ENCODE results near the gene NLRP6.
A peak's percentile ranks its signal among the peaks of the same experiment; 100 is the strongest.
"Not testable (repeated sequence)": the region's sequence is repeated elsewhere in the genome, so short reads cannot be mapped to it uniquely, and the experiment has no call there.

The NLRP6 gene

GRCh38 chr11:281486-282161, 3.4 kb downstream of the NLRP6 start:
- no peak for DNase-seq (ENCODE audit: low read depth, low spot score)

GRCh38 chr11:282171-282570, 4.0 kb downstream of the NLRP6 start:
- no peak for DNase-seq (ENCODE audit: low read depth, low spot score)

GRCh38 chr11:282630-283360, 4.6 kb downstream of the NLRP6 start:
- DNase-seq (ENCODE audit: low read depth, low spot score): no peak

- no peak for DNase-seq (ENCODE audit: low read depth, low spot score)
These were observed 5.3 kb downstream of the NLRP6 start for GRCh38 chr11:283405-284104.

GRCh38 chr11:284105-285020, 6.2 kb downstream of the NLRP6 start:
- DNase-seq (ENCODE audit: low read depth, low spot score): no peak

GRCh38 chr11:285021-285893, 7.0 kb downstream of the NLRP6 start:
- DNase-seq (ENCODE audit: low read depth, low spot score): no peak

GRCh38 chr11:285894-286220, 7.7 kb downstream of the NLRP6 start:
- no peak for DNase-seq (ENCODE audit: low read depth, low spot score)

- not testable (repeated sequence) for DNase-seq (ENCODE audit: low read depth, low spot score)
These were observed 9.0 kb downstream of the NLRP6 start for GRCh38 chr11:286977-287820.

GRCh38 chr11:287821-288477, 9.7 kb downstream of the NLRP6 start:
- no peak for DNase-seq (ENCODE audit: low read depth, low spot score)

- peak; percentile 73 for DNase-seq (ENCODE audit: low read depth, low spot score)
These were observed 10.5 kb downstream of the NLRP6 start, which contains the start of gene PGGHG for GRCh38 chr11:288478-289397. Gene PGGHG, plus strand, starts transcription at chr11:289126. Its CDS starts 691 bp downstream, at chr11:289817.

- no peak for DNase-seq (ENCODE audit: low read depth, low spot score)
These were observed 11.1 kb downstream of the NLRP6 start for GRCh38 chr11:289398-289711.

GRCh38 chr11:289712-290620, 11.8 kb downstream of the NLRP6 start:
- DNase-seq (ENCODE audit: low read depth, low spot score): no peak

GRCh38 chr11:290621-291231, 12.5 kb downstream of the NLRP6 start:
- no peak for DNase-seq (ENCODE audit: low read depth, low spot score)

GRCh38 chr11:291281-292210, 13.3 kb downstream of the NLRP6 start:
- DNase-seq (ENCODE audit: low read depth, low spot score): no peak

- no peak for DNase-seq (ENCODE audit: low read depth, low spot score)
These were observed 14.3 kb downstream of the NLRP6 start for GRCh38 chr11:292211-293121.

Data from astrocyte of the hippocampus (primary cell).